Mesenchymal stem cell (in vitro differentiated cells and primary cell): ENCODE measurements around the gene PDGFRB.

Source experiments
- DNase-seq: peaks from one replicate; pipeline ENCODE4 v3.0.0-alpha.2; 2013
- H2AFZ ChIP-seq: one replicate; pipeline ENCODE4 v1.6.1; 2013; ENCODE audit warnings: low read depth, mild to moderate bottlenecking, control low read depth, inconsistent platforms, low read length, moderate library complexity
- H2AK5ac ChIP-seq: 2 replicates; pipeline ENCODE4 v1.6.1; 2013; ENCODE audit warnings: low read length, moderate library complexity, mild to moderate bottlenecking, inconsistent platforms; ENCODE audit not compliant: severe bottlenecking
- H2BK120ac ChIP-seq: one replicate; pipeline ENCODE4 v1.6.1; 2013; ENCODE audit warnings: low read depth, mild to moderate bottlenecking, inconsistent platforms, low read length, moderate library complexity
- H2BK12ac ChIP-seq, 2 experiments: one replicate each; pipeline ENCODE4 v1.6.1; 2013; ENCODE audit warnings: inconsistent platforms in 2 of 2, low read length in 2 of 2, mild to moderate bottlenecking in 2 of 2, moderate library complexity in 2 of 2, control low read depth in 1 of 2
- H2BK15ac ChIP-seq: one replicate; pipeline ENCODE4 v1.6.1; 2013; ENCODE audit warnings: mild to moderate bottlenecking, low read depth, inconsistent platforms; ENCODE audit not compliant: poor library complexity, severe bottlenecking
- H2BK5ac ChIP-seq: 2 replicates; pipeline ENCODE4 v1.6.1; 2013; ENCODE audit warnings: low read depth, mild to moderate bottlenecking, low read length, control low read depth, inconsistent platforms; ENCODE audit not compliant: poor library complexity, severe bottlenecking
- H3K14ac ChIP-seq, 2 experiments: one replicate each; pipeline ENCODE4 v1.6.1; 2013; ENCODE audit warnings: inconsistent platforms in 2 of 2, low read length in 2 of 2, control low read depth in 1 of 2, mild to moderate bottlenecking in 1 of 2, moderate library complexity in 1 of 2
- H3K18ac ChIP-seq, 2 experiments: one replicate each; pipeline ENCODE4 v1.6.1; 2013; ENCODE audit warnings: inconsistent platforms in 2 of 2, low read length in 2 of 2, control low read depth in 1 of 2, low read depth in 1 of 2, mild to moderate bottlenecking in 1 of 2
- H3K23ac ChIP-seq, 2 experiments: one replicate each; pipeline ENCODE4 v1.6.1; 2013; ENCODE audit warnings: inconsistent platforms in 2 of 2, low read length in 2 of 2, mild to moderate bottlenecking in 2 of 2, moderate library complexity in 2 of 2, control low read depth in 1 of 2
- H3K27ac ChIP-seq: 2 replicates; pipeline ENCODE4 v1.5.1; 2013; ENCODE audit warnings: mild to moderate bottlenecking, moderate library complexity, low read length, control low read depth, inconsistent platforms; ENCODE audit not compliant: poor library complexity, severe bottlenecking
- H3K27me3 ChIP-seq, 2 experiments: 2 replicates each; pipeline versions ENCODE4 v1.6.1 to v1.7.0; 2013; ENCODE audit warnings: low read length in 2 of 2, mild to moderate bottlenecking in 2 of 2, moderate library complexity in 2 of 2, control low read depth in 1 of 2, inconsistent platforms in 1 of 2; ENCODE audit not compliant: control insufficient read depth in 1 of 2, insufficient read depth in 1 of 2
- H3K36me3 ChIP-seq, 2 experiments: 2 replicates each; pipeline versions ENCODE4 v1.6.1 to v1.7.0; 2013; ENCODE audit warnings: low read length in 2 of 2, control low read depth in 1 of 2, inconsistent platforms in 1 of 2, low read depth in 1 of 2, mild to moderate bottlenecking in 1 of 2; ENCODE audit not compliant: insufficient read depth in 2 of 2, control insufficient read depth in 1 of 2
- H3K4ac ChIP-seq, 2 experiments: one replicate each; pipeline ENCODE4 v1.6.1; 2013; ENCODE audit warnings: inconsistent platforms in 2 of 2, low read length in 2 of 2, mild to moderate bottlenecking in 2 of 2, moderate library complexity in 2 of 2, control low read depth in 1 of 2, low read depth in 1 of 2
- H3K4me1 ChIP-seq: 2 replicates; pipeline ENCODE4 v1.6.1; 2013; ENCODE audit warnings: low read depth, low read length, control low read depth; ENCODE audit not compliant: control insufficient read depth, insufficient read depth
- H3K4me2 ChIP-seq: 2 replicates; pipeline ENCODE4 v1.6.1; 2013; ENCODE audit warnings: low read length, mild to moderate bottlenecking, inconsistent platforms; ENCODE audit not compliant: poor library complexity, severe bottlenecking
- H3K4me3 ChIP-seq, 2 experiments: 2 replicates each; pipeline versions ENCODE4 v1.5.1 to v1.7.0; 2013; ENCODE audit warnings: low read length in 2 of 2, mild to moderate bottlenecking in 2 of 2, control low read depth in 1 of 2, low read depth in 1 of 2; ENCODE audit not compliant: insufficient read depth in 1 of 2
- H3K79me1 ChIP-seq: replicated peaks from 2 replicates; pipeline ENCODE4 v1.6.1; 2013; ENCODE audit warnings: mild to moderate bottlenecking, control low read depth, low read length, inconsistent platforms; ENCODE audit not compliant: poor library complexity, severe bottlenecking
- H3K9ac ChIP-seq: 2 replicates; pipeline ENCODE4 v1.7.0; 2013; ENCODE audit warnings: mild to moderate bottlenecking, low read length, moderate library complexity
- H3K9me3 ChIP-seq: 2 replicates; pipeline ENCODE4 v1.7.0; 2013; ENCODE audit warnings: mild to moderate bottlenecking, low read length; ENCODE audit not compliant: control insufficient read depth
- H4K8ac ChIP-seq: one replicate; pipeline ENCODE4 v1.6.1; 2013; ENCODE audit warnings: inconsistent platforms, mild to moderate bottlenecking, low read length, moderate library complexity
- H4K91ac ChIP-seq: one replicate; pipeline ENCODE4 v1.6.1; 2013; ENCODE audit warnings: mild to moderate bottlenecking, low read length, inconsistent platforms
- WGBS: methylation state at CpG from one replicate; pipeline ENCODE4 v1.1.7; 2013; ENCODE audit warnings: mixed read lengths; 5-methylcytosine and 5-hydroxymethylcytosine counted together

Gene PDGFRB

GRCh38 chr5:150066901-150067396 is 88.7 kb downstream of the PDGFRB start:
- H3K4me2 ChIP-seq = no peak overlapping the region
- 96% methylated on average over 2 of the region's 2 CpGs for WGBS
- H2AFZ ChIP-seq = no peak overlapping the region
- H3K4ac ChIP-seq = peak overlapping the region; percentile 8 to 71
- H3K36me3 ChIP-seq = no peaks in the 10 kb centered on the region
- no peak overlapping the region for H3K27ac ChIP-seq
- H4K91ac ChIP-seq = peak overlapping the region; percentile 55
- peaks cover 43% of the 10 kb centered on the region for H3K4me1 ChIP-seq
- no peak overlapping the region for H3K4me3 ChIP-seq
- H3K9ac ChIP-seq = no peak overlapping the region
- H4K8ac ChIP-seq = peak overlapping the region; percentile 79
- H2BK15ac ChIP-seq = no peak overlapping the region
- H2BK12ac ChIP-seq = peak overlapping the region; percentile 14 to 98
- H3K14ac ChIP-seq = no peak overlapping the region
- peak overlapping the region; percentile 10 for H2AK5ac ChIP-seq
- no peaks in the 10 kb centered on the region for H3K79me1 ChIP-seq
- H3K27me3 ChIP-seq = no peaks in the 10 kb centered on the region
- H2BK5ac ChIP-seq = no peak overlapping the region
- H3K18ac ChIP-seq = peak overlapping the region; percentile 41 to 64
- peak overlapping the region; percentile 29 for H2BK120ac ChIP-seq
- no peak overlapping the region for H3K23ac ChIP-seq
- DNase-seq = peak; percentile 83
- H3K9me3 ChIP-seq = no peaks in the 10 kb centered on the region

GRCh38 chr5:150066436-150066835 is 89.2 kb downstream of the PDGFRB start:
- Histone ChIP-seq H2AK5ac (peak overlapping the region; percentile 10), H4K8ac (peak overlapping the region; percentile 79), H2BK120ac (peak overlapping the region; percentile 29), H3K27ac (no peak overlapping the region), H2BK5ac (no peak overlapping the region), H3K79me1 (no peaks in the 10 kb centered on the region), H3K23ac (no peak overlapping the region), H2AFZ (no peak overlapping the region), H3K9ac (no peak overlapping the region), H3K4me3 (no peak overlapping the region), H2BK12ac (peak overlapping the region; percentile 14 to 98), H3K9me3 (no peaks in the 10 kb centered on the region), H3K14ac (no peak overlapping the region), H2BK15ac (no peak overlapping the region), H3K36me3 (no peaks in the 10 kb centered on the region), H4K91ac (peak overlapping the region; percentile 55), H3K4ac (peak overlapping the region in 1 of 2 experiments; percentile 8), H3K4me1 (peaks cover 45% of the 10 kb centered on the region), H3K4me2 (no peak overlapping the region), H3K27me3 (no peaks in the 10 kb centered on the region), H3K18ac (peak overlapping the region; percentile 41 to 64)
- no peak for DNase-seq
- WGBS = 100% methylated on average over 3 of the region's 5 CpGs

- H2BK12ac ChIP-seq = peak overlapping the region; percentile 14 to 98
Observed at GRCh38 chr5:150065886-150066285, 89.8 kb downstream of the PDGFRB start.

DNA sequence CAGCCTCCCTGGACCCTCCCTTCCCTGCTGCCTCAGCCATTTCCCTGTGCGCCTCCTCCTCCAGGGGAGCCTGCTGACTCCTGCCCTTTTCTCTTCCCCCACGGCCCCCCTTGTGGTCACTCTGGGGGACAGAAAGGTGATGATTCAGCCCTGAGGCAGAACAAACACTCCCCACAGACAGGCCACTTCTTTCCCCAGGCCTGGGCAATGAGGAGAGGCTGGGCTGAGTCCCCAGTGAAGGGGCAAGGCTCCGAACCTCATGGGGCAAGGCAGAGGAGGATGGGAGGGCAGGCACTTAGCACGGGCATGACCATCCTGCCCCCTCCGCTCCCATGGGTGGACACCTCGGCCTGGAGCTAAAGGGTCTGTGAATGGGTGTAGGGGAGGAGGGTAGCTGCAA is 90.3 kb downstream of the PDGFRB start:
- Histone ChIP-seq H2BK5ac (no peak overlapping the region), H3K4me3 (no peak overlapping the region), H3K27ac (peak overlapping the region; percentile 24), H2BK12ac (peak overlapping the region in 1 of 2 experiments; percentile 98), H3K79me1 (no peaks in the 10 kb centered on the region), H3K36me3 (no peaks in the 10 kb centered on the region), H3K27me3 (no peaks in the 10 kb centered on the region), H3K4me1 (peaks cover 45% of the 10 kb centered on the region), H3K14ac (peak overlapping the region in 1 of 2 experiments; percentile 0), H4K8ac (peak overlapping the region; percentile 92), H3K4me2 (no peak overlapping the region), H2BK15ac (peak overlapping the region; percentile 62), H3K18ac (peak overlapping the region; percentile 34 to 64), H4K91ac (peak overlapping the region; percentile 53), H3K23ac (no peak overlapping the region), H2BK120ac (peak overlapping the region; percentile 55), H2AK5ac (peak overlapping the region; percentile 59), H3K9ac (peak overlapping the region; percentile 30), H3K9me3 (no peaks in the 10 kb centered on the region), H2AFZ (peak overlapping the region; percentile 63), H3K4ac (peak overlapping the region; percentile 56 to 73)
- peak; percentile 68 for DNase-seq
- 52% methylated on average over 5 of the region's 6 CpGs for WGBS

More at GRCh38 chr5:150065886-150066285, 89.8 kb downstream of the PDGFRB start:
- Histone ChIP-seq H3K27me3 (no peaks in the 10 kb centered on the region), H3K23ac (no peak overlapping the region), H3K9me3 (no peaks in the 10 kb centered on the region), H3K4me2 (no peak overlapping the region), H3K79me1 (no peaks in the 10 kb centered on the region), H4K91ac (peak overlapping the region; percentile 53), H3K14ac (peak overlapping the region in 1 of 2 experiments; percentile 87), H3K4me1 (peaks cover 45% of the 10 kb centered on the region), H3K4me3 (no peak overlapping the region), H3K4ac (peak overlapping the region in 1 of 2 experiments; percentile 56), H4K8ac (peak overlapping the region; percentile 92), H3K36me3 (no peaks in the 10 kb centered on the region), H2AK5ac (no peak overlapping the region), H3K27ac (peak overlapping the region; percentile 24), H2AFZ (no peak overlapping the region), H3K9ac (peak overlapping the region; percentile 30), H2BK5ac (no peak overlapping the region), H3K18ac (peak overlapping the region; percentile 34 to 64), H2BK15ac (no peak overlapping the region), H2BK120ac (no peak overlapping the region)
- no peak for DNase-seq
- 85% methylated on average over 10 of the region's 10 CpGs for WGBS
